ENCODE results near the gene GALNT9. TPM values are rescaled to one million over a fixed set of nuclear protein-coding genes. Genes with fewer than 3 reads are reported as not detected.

GALNT9 gene
- total RNA-seq, 1 experiment from 2014 or later: 2.6 TPM

GRCh38 chr12:132374612-132375445 lies 45.4 kb upstream of the GALNT9 start:
- Histone ChIP-seq H3K79me2 (ENCODE audit: insufficient read depth, low read length) (no peaks in the 10 kb centered on the region), H3K9me2 (ENCODE audit: insufficient read depth) (no peaks in the 10 kb centered on the region), H3K9me3 (ENCODE audit: control insufficient read depth in 1 of 2, insufficient read depth in 1 of 2, low read depth in 1 of 2, low read length in 2 of 2) (no peaks in the 10 kb centered on the region), H4K20me1 (ENCODE audit: insufficient read depth) (no peaks in the 10 kb centered on the region), H3K9ac (ENCODE audit: low read length) (no peak overlapping the region), H3K27ac (ENCODE audit: low read depth, low read length) (no peak overlapping the region), H3K4me2 (ENCODE audit: low read length) (no peak overlapping the region), H2AFZ (ENCODE audit: low read depth, low read length, poor library complexity, severe bottlenecking) (no peak overlapping the region), H3K4me1 (ENCODE audit: control insufficient read depth in 1 of 2, insufficient read depth in 2 of 2, low read length in 2 of 2) (peaks cover under 1 to 2% of the 10 kb centered on the region in 2 experiments; a peak in 2 of 4 replicates), H3K4me3 (replicated peaks in 1 of 2; ENCODE audit: low read depth in 1 of 2, low read length in 2 of 2) (no peak overlapping the region), H3K27me3 (ENCODE audit: insufficient read depth, low read length) (peaks cover 35% of the 10 kb centered on the region; the same call in 1 of the 2 replicates), H3K36me3 (ENCODE audit: control insufficient read depth in 1 of 2, insufficient read depth in 2 of 2, low read length in 2 of 2) (no peaks in the 10 kb centered on the region)
- intact Hi-C loops (cut with micrococcal nuclease): no loop called here
- TF ChIP-seq POLR2A (IDR thresholded peaks at IDR 0.05; ENCODE audit: borderline replicate concordance, extremely low read depth, insufficient read depth, insufficient read length) (no peak), EZH2phosphoT487 (IDR thresholded peaks at IDR 0.05; ENCODE audit: borderline replicate concordance) (no peak), YY1 (IDR thresholded peaks at IDR 0.05; ENCODE audit: extremely low read depth, insufficient replicate concordance, low read depth, low read length) (no peak), CEBPB (IDR thresholded peaks at IDR 0.05; ENCODE audit: low read depth) (no peak), REST (IDR thresholded peaks at IDR 0.05; ENCODE audit: low read depth) (no peak), RAD21 (IDR thresholded peaks at IDR 0.05; ENCODE audit: low read depth) (no peak), EZH2 (IDR thresholded peaks at IDR 0.05) (no peak), EGR1 (IDR thresholded peaks at IDR 0.05; ENCODE audit: low read depth) (no peak), ZNF274 (IDR thresholded peaks at IDR 0.05; ENCODE audit: low read depth, low read length) (no peak), CBX3 (IDR thresholded peaks at IDR 0.05; ENCODE audit: low read depth) (no peak), ZFX (IDR thresholded peaks at IDR 0.05) (no peak), JUND (IDR thresholded peaks at IDR 0.05) (no peak), SRF (IDR thresholded peaks at IDR 0.05; ENCODE audit: low read depth) (no peak), SP1 (IDR thresholded peaks at IDR 0.05; ENCODE audit: low read depth) (no peak), FOSL1 (IDR thresholded peaks at IDR 0.05; ENCODE audit: low read depth) (no peak), ELF1 (IDR thresholded peaks at IDR 0.05; ENCODE audit: borderline replicate concordance, low read depth) (no peak), CTCF (IDR thresholded peaks at IDR 0.05 in 2 of 3, conservative IDR thresholded peaks at IDR 0.05 in 1 of 3; ENCODE audit: borderline replicate concordance in 1 of 3, insufficient read depth in 1 of 3, low read depth in 2 of 3, low read length in 2 of 3) (no peak), ZBTB33 (IDR thresholded peaks at IDR 0.05; ENCODE audit: extremely low read depth, insufficient replicate concordance, low read length) (no peak)
- ChIA-PET RAD21 (ENCODE audit: low non-redundant PET in 1 of 2, low total read pairs in 2 of 2, uncharacterized antibody in 2 of 2, unreplicated experiment in 2 of 2) (no interaction called here), POLR2A (no interaction called here), CTCF (no interaction called here)
- ATAC-seq (no peak), DNase-seq (ENCODE audit: low read depth, low spot score) (no peak)
- no TSS peak for BruUV-seq (replicated peaks)

Data from HCT116 (cell line).